K562 (cell line): ENCODE measurements around the gene FGF5. TPM values are rescaled to one million over a fixed set of nuclear protein-coding genes. Genes with fewer than 3 reads are reported as not detected.

Experiments used
- NONO ChIP-seq, 2 experiments: fragments of 200-400 bp in 1 of 2; fragments of 450-650 bp in 1 of 2; formaldehyde crosslinking in 1 of 2; IDR thresholded peaks; 2 replicates each; pipeline ENCODE4 v1.6.1; 2017; ENCODE audit warnings: low read depth in 2 of 2, mild to moderate bottlenecking in 2 of 2, moderate library complexity in 2 of 2, low read length in 1 of 2
- ZNF197 ChIP-seq: fragments of 200-800 bp; sonication (Bioruptor generic); IDR thresholded peaks from 2 replicates; pipeline ENCODE4 v1.6.1; 2016; ENCODE audit warnings: low read depth, missing genetic modification characterization, missing compliant biosample characterization
- polyA plus RNA-seq, 8 experiments: library from polyadenylated mRNA; depleted of rRNA in 4 of 8; stranded (reverse) in 5 of 8; unstranded in 3 of 8; fragments of >200 nt; fragmentation: Nextera tagmentation in 2 of 8; fragmentation: Illumina TruSeq in 1 of 8; extraction: Ambion mirVana in 2 of 8; extraction: Trizol in 1 of 8; gene quantifications; 2 replicates each; pipeline versions ENCODE4 v1.2.1 to v1.2.3, GENCODE V29; 2011 to 2014; ENCODE audit warnings: inconsistent platforms in 1 of 8, missing spikeins in 1 of 8
- total RNA-seq, 7 experiments: library from RNA; depleted of rRNA in 6 of 7; stranded (reverse); fragments of >200 nt in 6 of 7; fragmentation: Illumina TruSeq in 2 of 7; extraction: Trizol in 2 of 7; gene quantifications; 2 replicates each; pipeline versions ENCODE4 v1.2.1 to v1.2.3, GENCODE V29; 2011 to 2021; ENCODE audit warnings: low replicate concordance in 1 of 7
- TF ChIP-seq, protein P1 (sequence below): fragments of 450-650 bp; IDR thresholded peaks from 2 replicates; pipeline ENCODE4 v1.6.1; 2016; ENCODE audit warnings: mild to moderate bottlenecking, moderate library complexity
- TF ChIP-seq, protein P2 (sequence below): fragments of 250-450 bp; sonication (Bioruptor Pico); IDR thresholded peaks from 2 replicates; pipeline ENCODE4 v1.4.0; 2020

FGF5 gene
- total and polyA plus RNA-seq, 9 of the 15 experiments (the other 6 are each of a cell fraction or from before 2014, with no cell fraction given): 0.38 to 2.7 (median 1.1) TPM

DNA sequence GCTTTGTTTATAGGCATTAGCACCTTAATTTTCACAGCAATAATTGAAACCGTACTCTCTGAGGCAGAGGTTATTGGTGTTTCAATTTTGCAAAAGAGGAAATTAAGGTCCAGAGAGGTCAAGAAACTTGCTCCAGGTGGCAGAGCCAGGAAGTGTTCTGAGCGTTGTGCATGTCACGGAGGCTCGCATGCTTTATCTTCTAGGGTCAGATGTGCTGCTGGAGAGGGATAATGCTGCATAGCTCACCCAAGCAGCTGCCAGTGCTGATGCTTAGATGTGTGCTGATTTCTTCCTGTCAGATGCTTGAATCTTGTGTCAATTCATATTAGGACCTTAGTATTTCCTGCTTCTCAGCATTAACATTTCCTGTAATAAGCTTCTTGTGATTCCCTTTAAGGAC is 13.0 kb upstream of the FGF5 start (continued):
- TF ChIP-seq, protein P1, sequence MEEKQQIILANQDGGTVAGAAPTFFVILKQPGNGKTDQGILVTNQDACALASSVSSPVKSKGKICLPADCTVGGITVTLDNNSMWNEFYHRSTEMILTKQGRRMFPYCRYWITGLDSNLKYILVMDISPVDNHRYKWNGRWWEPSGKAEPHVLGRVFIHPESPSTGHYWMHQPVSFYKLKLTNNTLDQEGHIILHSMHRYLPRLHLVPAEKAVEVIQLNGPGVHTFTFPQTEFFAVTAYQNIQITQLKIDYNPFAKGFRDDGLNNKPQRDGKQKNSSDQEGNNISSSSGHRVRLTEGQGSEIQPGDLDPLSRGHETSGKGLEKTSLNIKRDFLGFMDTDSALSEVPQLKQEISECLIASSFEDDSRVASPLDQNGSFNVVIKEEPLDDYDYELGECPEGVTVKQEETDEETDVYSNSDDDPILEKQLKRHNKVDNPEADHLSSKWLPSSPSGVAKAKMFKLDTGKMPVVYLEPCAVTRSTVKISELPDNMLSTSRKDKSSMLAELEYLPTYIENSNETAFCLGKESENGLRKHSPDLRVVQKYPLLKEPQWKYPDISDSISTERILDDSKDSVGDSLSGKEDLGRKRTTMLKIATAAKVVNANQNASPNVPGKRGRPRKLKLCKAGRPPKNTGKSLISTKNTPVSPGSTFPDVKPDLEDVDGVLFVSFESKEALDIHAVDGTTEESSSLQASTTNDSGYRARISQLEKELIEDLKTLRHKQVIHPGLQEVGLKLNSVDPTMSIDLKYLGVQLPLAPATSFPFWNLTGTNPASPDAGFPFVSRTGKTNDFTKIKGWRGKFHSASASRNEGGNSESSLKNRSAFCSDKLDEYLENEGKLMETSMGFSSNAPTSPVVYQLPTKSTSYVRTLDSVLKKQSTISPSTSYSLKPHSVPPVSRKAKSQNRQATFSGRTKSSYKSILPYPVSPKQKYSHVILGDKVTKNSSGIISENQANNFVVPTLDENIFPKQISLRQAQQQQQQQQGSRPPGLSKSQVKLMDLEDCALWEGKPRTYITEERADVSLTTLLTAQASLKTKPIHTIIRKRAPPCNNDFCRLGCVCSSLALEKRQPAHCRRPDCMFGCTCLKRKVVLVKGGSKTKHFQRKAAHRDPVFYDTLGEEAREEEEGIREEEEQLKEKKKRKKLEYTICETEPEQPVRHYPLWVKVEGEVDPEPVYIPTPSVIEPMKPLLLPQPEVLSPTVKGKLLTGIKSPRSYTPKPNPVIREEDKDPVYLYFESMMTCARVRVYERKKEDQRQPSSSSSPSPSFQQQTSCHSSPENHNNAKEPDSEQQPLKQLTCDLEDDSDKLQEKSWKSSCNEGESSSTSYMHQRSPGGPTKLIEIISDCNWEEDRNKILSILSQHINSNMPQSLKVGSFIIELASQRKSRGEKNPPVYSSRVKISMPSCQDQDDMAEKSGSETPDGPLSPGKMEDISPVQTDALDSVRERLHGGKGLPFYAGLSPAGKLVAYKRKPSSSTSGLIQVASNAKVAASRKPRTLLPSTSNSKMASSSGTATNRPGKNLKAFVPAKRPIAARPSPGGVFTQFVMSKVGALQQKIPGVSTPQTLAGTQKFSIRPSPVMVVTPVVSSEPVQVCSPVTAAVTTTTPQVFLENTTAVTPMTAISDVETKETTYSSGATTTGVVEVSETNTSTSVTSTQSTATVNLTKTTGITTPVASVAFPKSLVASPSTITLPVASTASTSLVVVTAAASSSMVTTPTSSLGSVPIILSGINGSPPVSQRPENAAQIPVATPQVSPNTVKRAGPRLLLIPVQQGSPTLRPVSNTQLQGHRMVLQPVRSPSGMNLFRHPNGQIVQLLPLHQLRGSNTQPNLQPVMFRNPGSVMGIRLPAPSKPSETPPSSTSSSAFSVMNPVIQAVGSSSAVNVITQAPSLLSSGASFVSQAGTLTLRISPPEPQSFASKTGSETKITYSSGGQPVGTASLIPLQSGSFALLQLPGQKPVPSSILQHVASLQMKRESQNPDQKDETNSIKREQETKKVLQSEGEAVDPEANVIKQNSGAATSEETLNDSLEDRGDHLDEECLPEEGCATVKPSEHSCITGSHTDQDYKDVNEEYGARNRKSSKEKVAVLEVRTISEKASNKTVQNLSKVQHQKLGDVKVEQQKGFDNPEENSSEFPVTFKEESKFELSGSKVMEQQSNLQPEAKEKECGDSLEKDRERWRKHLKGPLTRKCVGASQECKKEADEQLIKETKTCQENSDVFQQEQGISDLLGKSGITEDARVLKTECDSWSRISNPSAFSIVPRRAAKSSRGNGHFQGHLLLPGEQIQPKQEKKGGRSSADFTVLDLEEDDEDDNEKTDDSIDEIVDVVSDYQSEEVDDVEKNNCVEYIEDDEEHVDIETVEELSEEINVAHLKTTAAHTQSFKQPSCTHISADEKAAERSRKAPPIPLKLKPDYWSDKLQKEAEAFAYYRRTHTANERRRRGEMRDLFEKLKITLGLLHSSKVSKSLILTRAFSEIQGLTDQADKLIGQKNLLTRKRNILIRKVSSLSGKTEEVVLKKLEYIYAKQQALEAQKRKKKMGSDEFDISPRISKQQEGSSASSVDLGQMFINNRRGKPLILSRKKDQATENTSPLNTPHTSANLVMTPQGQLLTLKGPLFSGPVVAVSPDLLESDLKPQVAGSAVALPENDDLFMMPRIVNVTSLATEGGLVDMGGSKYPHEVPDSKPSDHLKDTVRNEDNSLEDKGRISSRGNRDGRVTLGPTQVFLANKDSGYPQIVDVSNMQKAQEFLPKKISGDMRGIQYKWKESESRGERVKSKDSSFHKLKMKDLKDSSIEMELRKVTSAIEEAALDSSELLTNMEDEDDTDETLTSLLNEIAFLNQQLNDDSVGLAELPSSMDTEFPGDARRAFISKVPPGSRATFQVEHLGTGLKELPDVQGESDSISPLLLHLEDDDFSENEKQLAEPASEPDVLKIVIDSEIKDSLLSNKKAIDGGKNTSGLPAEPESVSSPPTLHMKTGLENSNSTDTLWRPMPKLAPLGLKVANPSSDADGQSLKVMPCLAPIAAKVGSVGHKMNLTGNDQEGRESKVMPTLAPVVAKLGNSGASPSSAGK: no peak
- no peak for TF ChIP-seq NONO (IDR thresholded peaks at IDR 0.05; ENCODE audit: low read depth in 2 of 2, low read length in 1 of 2)
- TF ChIP-seq ZNF197 (CRISPR knock-in tag): peak; percentile 32; the same call in 1 of the 2 replicates
- TF ChIP-seq, protein P2, sequence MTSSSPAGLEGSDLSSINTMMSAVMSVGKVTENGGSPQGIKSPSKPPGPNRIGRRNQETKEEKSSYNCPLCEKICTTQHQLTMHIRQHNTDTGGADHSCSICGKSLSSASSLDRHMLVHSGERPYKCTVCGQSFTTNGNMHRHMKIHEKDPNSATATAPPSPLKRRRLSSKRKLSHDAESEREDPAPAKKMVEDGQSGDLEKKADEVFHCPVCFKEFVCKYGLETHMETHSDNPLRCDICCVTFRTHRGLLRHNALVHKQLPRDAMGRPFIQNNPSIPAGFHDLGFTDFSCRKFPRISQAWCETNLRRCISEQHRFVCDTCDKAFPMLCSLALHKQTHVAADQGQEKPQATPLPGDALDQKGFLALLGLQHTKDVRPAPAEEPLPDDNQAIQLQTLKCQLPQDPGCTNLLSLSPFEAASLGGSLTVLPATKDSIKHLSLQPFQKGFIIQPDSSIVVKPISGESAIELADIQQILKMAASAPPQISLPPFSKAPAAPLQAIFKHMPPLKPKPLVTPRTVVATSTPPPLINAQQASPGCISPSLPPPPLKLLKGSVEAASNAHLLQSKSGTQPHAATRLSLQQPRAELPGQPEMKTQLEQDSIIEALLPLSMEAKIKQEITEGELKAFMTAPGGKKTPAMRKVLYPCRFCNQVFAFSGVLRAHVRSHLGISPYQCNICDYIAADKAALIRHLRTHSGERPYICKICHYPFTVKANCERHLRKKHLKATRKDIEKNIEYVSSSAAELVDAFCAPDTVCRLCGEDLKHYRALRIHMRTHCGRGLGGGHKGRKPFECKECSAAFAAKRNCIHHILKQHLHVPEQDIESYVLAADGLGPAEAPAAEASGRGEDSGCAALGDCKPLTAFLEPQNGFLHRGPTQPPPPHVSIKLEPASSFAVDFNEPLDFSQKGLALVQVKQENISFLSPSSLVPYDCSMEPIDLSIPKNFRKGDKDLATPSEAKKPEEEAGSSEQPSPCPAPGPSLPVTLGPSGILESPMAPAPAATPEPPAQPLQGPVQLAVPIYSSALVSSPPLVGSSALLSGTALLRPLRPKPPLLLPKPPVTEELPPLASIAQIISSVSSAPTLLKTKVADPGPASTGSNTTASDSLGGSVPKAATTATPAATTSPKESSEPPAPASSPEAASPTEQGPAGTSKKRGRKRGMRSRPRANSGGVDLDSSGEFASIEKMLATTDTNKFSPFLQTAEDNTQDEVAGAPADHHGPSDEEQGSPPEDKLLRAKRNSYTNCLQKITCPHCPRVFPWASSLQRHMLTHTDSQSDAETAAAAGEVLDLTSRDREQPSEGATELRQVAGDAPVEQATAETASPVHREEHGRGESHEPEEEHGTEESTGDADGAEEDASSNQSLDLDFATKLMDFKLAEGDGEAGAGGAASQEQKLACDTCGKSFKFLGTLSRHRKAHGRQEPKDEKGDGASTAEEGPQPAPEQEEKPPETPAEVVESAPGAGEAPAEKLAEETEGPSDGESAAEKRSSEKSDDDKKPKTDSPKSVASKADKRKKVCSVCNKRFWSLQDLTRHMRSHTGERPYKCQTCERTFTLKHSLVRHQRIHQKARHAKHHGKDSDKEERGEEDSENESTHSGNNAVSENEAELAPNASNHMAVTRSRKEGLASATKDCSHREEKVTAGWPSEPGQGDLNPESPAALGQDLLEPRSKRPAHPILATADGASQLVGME (CRISPR knock-in tag): no peak
